ENCODE results near the gene AGGF1. TPM values are rescaled to one million over a fixed set of nuclear protein-coding genes. Genes with fewer than 3 reads are reported as not detected.

AGGF1 gene, protein sequence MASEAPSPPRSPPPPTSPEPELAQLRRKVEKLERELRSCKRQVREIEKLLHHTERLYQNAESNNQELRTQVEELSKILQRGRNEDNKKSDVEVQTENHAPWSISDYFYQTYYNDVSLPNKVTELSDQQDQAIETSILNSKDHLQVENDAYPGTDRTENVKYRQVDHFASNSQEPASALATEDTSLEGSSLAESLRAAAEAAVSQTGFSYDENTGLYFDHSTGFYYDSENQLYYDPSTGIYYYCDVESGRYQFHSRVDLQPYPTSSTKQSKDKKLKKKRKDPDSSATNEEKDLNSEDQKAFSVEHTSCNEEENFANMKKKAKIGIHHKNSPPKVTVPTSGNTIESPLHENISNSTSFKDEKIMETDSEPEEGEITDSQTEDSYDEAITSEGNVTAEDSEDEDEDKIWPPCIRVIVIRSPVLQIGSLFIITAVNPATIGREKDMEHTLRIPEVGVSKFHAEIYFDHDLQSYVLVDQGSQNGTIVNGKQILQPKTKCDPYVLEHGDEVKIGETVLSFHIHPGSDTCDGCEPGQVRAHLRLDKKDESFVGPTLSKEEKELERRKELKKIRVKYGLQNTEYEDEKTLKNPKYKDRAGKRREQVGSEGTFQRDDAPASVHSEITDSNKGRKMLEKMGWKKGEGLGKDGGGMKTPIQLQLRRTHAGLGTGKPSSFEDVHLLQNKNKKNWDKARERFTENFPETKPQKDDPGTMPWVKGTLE
- polyA plus RNA-seq (2011; rRNA removed) (25.3 and 32.5 TPM in 2 replicates), polyA plus RNA-seq (2017; fragmentation: RNase III; extraction: RNeasy Plus Mini Kit Qiagen cat#74134 plus additional on column Dnase treatment) (15.7 to 16.9 TPM (median 15.8 TPM) in 3 replicates), polyA minus RNA-seq (2011; rRNA and poly(A)+ RNA removed) (9.0 and 10.2 TPM in 2 replicates)
- polyA plus RNA-seq (2012; cell fraction: cytosol; rRNA removed), result 9.2 and 13.1 TPM in 2 replicates
- 7.7 and 13.3 TPM in 2 replicates for polyA plus RNA-seq (2012; cell fraction: nucleus; rRNA removed)

DNA sequence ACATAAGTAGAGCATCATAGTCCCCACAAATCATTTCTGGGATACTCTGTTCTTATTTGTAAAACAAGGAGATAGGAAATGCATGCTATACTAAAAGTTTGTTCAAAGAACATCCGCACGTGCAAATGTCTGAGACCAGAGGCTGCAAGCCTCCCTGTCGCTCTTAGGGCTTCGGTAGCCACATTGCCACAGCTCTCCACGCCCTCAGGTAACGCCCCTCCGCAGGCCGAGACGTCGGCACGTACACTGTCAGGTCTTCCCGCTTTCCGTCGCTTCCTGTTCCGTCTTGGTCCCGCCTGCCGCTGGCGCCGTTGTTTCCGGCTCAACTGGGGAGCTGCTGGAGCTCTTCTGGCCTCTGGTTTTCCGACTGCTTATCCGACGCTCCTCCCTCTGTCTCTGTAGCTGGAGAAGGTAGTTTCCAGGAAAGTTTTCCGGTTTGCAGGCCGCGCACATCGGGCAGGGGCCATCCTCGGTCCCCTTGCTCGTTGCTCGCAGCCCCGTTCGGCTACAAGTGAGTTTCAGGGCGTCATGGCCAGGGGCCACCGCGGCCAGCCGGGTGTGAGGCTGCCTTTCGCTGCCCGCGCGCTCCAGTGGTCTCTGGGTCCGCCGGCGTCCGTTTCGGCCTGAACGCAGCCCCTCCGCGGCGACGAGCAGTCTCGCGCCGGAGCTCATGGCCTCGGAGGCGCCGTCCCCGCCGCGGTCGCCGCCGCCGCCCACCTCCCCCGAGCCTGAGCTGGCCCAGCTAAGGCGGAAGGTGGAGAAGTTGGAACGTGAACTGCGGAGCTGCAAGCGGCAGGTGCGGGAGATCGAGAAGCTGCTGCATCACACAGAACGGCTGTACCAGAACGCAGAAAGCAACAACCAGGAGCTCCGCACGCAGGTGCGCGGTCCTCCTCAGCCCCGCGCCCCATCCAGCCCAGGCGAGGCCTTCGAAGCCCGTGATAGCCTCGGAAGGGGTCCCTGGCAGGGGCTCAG lies at the start of gene AGGF1:
Gene AGGF1, plus strand, starts transcription at position 308 of the 975 bp plus-strand sequence. Its CDS starts 363 bp downstream, at position 671.
- CTCF ChIA-PET, result interaction anchor here (0.8 to 2.1 kb wide), 7 partner anchors 14 to 462 kb away, joined by 3 to 7 read pairs (median 3); partner anchors contain the start of gene WDR41
- TF ChIP-seq SREBF2 (IDR thresholded peaks at IDR 0.05) (no peak), MYC (IDR thresholded peaks at IDR 0.05; ENCODE audit: borderline replicate concordance, low read length) (0 out of 2 replicates have a peak, but pooled peaks have one; percentile 56), JUNB (IDR thresholded peaks at IDR 0.05) (no peak), FOSL2 (IDR thresholded peaks at IDR 0.05) (no peak), FOSL2 (CRISPR knock-in tag; IDR thresholded peaks at IDR 0.05) (no peak), ZSCAN20 (CRISPR knock-in tag; IDR thresholded peaks at IDR 0.05) (no peak), HOXA7 (CRISPR knock-in tag; IDR thresholded peaks at IDR 0.05) (no peak), FOSB (CRISPR knock-in tag; IDR thresholded peaks at IDR 0.05) (no peak), NFE2L2 (conservative IDR thresholded peaks at IDR 0.05; ENCODE audit: low read length) (no peak), HEYL (CRISPR knock-in tag; IDR thresholded peaks at IDR 0.05) (no peak), SMC3 (IDR thresholded peaks at IDR 0.05) (no peak), HOXB5 (CRISPR knock-in tag; IDR thresholded peaks at IDR 0.05) (no peak), BHLHE40 (IDR thresholded peaks at IDR 0.05; ENCODE audit: low read depth, low read length) (0 out of 2 replicates have a peak, but pooled peaks have one; percentile 15), KDM5A (IDR thresholded peaks at IDR 0.05) (0 out of 2 replicates have a peak, but pooled peaks have one; percentile 11), RNF2 (IDR thresholded peaks at IDR 0.05; ENCODE audit: borderline replicate concordance, low read depth) (no peak), NPAS2 (CRISPR knock-in tag; IDR thresholded peaks at IDR 0.05; ENCODE audit: borderline replicate concordance) (no peak), CBX2 (IDR thresholded peaks at IDR 0.05; ENCODE audit: borderline replicate concordance, low read depth) (no peak), RCOR1 (IDR thresholded peaks at IDR 0.05; ENCODE audit: low read depth, low read length) (no peak), JUN (IDR thresholded peaks at IDR 0.05) (peak; percentile 63 to 89; a peak in 4 of 5 replicates), RARB (CRISPR knock-in tag; IDR thresholded peaks at IDR 0.05) (no peak), GATA3 (IDR thresholded peaks at IDR 0.05; ENCODE audit: borderline replicate concordance) (0 out of 2 replicates have a peak, but pooled peaks have one; percentile 47), RFX5 (IDR thresholded peaks at IDR 0.05) (no peak), ZNF302 (CRISPR knock-in tag; IDR thresholded peaks at IDR 0.05) (no peak), PHF8 (IDR thresholded peaks at IDR 0.05; ENCODE audit: borderline replicate concordance, low read depth) (peak; percentile 59; the same call in 1 of the 2 replicates)
- TF ChIP-seq, protein P1, sequence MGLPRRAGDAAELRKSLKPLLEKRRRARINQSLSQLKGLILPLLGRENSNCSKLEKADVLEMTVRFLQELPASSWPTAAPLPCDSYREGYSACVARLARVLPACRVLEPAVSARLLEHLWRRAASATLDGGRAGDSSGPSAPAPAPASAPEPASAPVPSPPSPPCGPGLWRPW (IDR thresholded peaks at IDR 0.05), result no peak
- TF ChIP-seq, protein P2, sequence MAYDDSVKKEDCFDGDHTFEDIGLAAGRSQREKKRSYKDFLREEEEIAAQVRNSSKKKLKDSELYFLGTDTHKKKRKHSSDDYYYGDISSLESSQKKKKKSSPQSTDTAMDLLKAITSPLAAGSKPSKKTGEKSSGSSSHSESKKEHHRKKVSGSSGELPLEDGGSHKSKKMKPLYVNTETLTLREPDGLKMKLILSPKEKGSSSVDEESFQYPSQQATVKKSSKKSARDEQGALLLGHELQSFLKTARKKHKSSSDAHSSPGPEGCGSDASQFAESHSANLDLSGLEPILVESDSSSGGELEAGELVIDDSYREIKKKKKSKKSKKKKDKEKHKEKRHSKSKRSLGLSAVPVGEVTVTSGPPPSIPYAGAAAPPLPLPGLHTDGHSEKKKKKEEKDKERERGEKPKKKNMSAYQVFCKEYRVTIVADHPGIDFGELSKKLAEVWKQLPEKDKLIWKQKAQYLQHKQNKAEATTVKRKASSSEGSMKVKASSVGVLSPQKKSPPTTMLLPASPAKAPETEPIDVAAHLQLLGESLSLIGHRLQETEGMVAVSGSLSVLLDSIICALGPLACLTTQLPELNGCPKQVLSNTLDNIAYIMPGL (CRISPR knock-in tag; IDR thresholded peaks at IDR 0.05; ENCODE audit: borderline replicate concordance), result no peak
- TF ChIP-seq, protein P3, sequence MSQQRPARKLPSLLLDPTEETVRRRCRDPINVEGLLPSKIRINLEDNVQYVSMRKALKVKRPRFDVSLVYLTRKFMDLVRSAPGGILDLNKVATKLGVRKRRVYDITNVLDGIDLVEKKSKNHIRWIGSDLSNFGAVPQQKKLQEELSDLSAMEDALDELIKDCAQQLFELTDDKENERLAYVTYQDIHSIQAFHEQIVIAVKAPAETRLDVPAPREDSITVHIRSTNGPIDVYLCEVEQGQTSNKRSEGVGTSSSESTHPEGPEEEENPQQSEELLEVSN (IDR thresholded peaks at IDR 0.05; ENCODE audit: borderline replicate concordance, low read depth), result peak; percentile 98
- TF ChIP-seq, protein P4, sequence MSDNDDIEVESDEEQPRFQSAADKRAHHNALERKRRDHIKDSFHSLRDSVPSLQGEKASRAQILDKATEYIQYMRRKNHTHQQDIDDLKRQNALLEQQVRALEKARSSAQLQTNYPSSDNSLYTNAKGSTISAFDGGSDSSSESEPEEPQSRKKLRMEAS (IDR thresholded peaks at IDR 0.05), result peak; percentile 97
- TF ChIP-seq, protein P5, sequence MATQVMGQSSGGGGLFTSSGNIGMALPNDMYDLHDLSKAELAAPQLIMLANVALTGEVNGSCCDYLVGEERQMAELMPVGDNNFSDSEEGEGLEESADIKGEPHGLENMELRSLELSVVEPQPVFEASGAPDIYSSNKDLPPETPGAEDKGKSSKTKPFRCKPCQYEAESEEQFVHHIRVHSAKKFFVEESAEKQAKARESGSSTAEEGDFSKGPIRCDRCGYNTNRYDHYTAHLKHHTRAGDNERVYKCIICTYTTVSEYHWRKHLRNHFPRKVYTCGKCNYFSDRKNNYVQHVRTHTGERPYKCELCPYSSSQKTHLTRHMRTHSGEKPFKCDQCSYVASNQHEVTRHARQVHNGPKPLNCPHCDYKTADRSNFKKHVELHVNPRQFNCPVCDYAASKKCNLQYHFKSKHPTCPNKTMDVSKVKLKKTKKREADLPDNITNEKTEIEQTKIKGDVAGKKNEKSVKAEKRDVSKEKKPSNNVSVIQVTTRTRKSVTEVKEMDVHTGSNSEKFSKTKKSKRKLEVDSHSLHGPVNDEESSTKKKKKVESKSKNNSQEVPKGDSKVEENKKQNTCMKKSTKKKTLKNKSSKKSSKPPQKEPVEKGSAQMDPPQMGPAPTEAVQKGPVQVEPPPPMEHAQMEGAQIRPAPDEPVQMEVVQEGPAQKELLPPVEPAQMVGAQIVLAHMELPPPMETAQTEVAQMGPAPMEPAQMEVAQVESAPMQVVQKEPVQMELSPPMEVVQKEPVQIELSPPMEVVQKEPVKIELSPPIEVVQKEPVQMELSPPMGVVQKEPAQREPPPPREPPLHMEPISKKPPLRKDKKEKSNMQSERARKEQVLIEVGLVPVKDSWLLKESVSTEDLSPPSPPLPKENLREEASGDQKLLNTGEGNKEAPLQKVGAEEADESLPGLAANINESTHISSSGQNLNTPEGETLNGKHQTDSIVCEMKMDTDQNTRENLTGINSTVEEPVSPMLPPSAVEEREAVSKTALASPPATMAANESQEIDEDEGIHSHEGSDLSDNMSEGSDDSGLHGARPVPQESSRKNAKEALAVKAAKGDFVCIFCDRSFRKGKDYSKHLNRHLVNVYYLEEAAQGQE (IDR thresholded peaks at IDR 0.05), result no peak

More for the DNA sequence above, at the start of gene AGGF1:
- Histone ChIP-seq H3K4me2 (peak within 1 kb of the TSS; percentile 82), H3K9me3 (peaks cover 12% of the 10 kb centered on the region), H3K4me3 (peak within 1 kb of the TSS; percentile 82), H3K27ac (peak within 1 kb of the TSS; percentile 78 to 95), H3K4me1 (peaks cover 11% of the 10 kb centered on the region)
- ATAC-seq (peak; percentile 100), DNase-seq (ENCODE audit: low read depth in 1 of 2, low spot score in 1 of 2) (peak; percentile 89 to 96), FAIRE-seq (peak; percentile 92)
- 5% methylated on average over 51 of the region's 82 CpGs for WGBS (ENCODE audit: missing lambda C conversion rate)
- POLR2A ChIA-PET, result interaction anchor here (0.5 to 1.6 kb wide), 11 partner anchors 14 to 414 kb away, joined by 3 to 7 read pairs (median 3); partner anchors contain the start of gene F2RL1
